GM11168 (cell line): ENCODE results near the gene GREM1.

Source experiments
- in situ Hi-C: fragments of 300-500 bp; cut with MboI; formaldehyde crosslinking; loops from one replicate; pipeline ENCODE4 v1.12.0; 2022; ENCODE audit warnings: low sequenced_read_pairs; ENCODE audit not compliant: unreplicated experiment

GREM1 gene

DNA sequence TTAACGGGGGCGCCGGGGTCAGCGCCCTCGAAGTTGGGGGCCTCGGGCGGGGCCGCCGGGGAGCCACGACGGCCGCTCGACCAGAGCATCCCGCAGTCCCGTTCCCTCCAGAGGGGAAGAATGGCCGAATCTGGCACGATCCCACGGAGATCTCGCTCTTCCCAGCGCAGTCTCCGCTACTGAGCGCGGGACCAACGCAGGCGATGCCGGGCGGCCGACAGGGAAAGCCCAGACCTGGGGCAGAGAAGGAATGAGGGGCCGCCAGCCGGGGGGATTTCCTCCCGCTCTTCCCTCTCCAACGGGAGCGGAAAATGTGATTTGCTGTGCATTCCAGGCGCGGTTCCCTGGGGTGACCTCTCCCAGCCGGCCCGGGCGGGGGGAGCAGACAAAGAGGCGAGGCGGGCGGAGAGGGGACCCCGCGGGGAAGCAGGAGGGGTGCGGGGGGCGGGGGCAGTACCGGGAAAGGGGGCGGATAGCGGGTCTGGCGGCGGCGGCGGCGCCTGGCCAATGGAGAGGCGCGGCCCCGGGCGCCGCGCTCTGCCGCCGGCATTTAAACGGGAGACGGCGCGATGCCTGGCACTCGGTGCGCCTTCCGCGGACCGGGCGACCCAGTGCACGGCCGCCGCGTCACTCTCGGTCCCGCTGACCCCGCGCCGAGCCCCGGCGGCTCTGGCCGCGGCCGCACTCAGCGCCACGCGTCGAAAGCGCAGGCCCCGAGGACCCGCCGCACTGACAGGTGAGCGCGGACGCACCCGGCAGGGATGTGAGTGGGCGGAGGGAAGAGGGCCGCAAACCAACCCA, at the start of gene GREM1:
GREM1 (plus strand) TSS at position 579 of the 801 bp plus-strand sequence. CDS start 12,687 bp downstream, outside the sequence.
- in situ Hi-C loops = no loop called here

GRCh38 chr15:32668942-32669341, 48.9 kb upstream of the GREM1 start:
- in situ Hi-C loops = loop anchor here (25.0 kb wide), 2 partner anchors 168 to 318 kb away; no protein-coding TSS in a partner anchor

DNA sequence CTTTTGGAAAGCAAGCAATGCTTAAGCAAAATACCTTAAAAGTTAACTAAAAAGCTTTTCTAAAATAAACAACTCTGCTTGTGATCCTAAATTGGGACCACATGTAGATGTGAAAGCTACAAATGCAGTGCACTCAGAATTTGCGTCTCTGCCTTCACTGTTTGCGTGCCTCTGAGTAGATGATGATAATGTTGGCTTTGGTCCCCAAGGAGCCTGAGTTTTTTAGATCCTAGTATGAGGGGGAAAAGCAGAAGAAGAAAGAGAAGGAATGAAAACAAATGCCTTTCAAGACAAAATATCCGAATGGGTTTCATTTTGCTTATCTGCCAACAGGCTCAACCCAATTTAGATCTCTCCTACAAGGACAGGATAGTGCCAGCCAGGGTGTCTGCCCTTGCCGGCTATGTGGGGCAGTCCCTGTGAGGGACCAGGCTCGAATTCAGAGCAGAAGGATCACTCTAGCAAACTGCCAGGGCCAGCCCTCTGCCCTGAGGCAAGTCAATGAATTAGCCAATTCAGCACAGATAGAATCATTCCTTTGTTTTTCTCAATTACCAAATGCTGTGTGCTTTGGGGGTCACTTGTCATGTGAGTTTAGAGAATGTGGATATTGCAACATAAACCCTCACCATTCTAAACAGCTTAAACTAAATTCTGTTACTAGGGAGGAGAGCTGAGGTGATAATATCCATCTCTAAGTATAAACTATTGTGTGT, 47.8 kb upstream of the GREM1 start:
- in situ Hi-C loops = loop anchor here (25.0 kb wide), 2 partner anchors 167 to 317 kb away; no protein-coding TSS in a partner anchor

DNA sequence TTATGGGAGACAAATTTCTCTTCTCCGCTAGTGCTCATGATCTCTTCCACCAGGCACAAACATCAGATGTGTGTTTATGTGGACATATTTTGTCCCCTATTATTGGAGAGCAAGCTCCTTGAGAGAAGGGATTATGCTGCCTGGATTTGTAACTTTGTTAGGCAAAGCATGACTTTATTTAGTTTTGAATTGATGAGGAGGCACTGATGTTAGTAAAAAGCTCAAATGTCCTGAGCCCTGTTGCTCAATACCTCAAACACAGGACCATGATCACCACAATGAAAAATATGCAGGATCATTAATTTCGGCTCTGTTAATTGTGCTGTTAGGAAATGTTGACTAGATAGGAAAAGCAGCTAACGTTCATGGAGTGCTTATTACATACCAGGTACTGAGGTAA, 47.2 kb upstream of the GREM1 start:
- in situ Hi-C loops = loop anchor here (25.0 kb wide), 2 partner anchors 167 to 317 kb away; no protein-coding TSS in a partner anchor

GRCh38 chr15:32671339-32672325, 46.2 kb upstream of the GREM1 start:
- in situ Hi-C loops = loop anchor here (25.0 kb wide), 2 partner anchors 166 to 316 kb away; no protein-coding TSS in a partner anchor

DNA sequence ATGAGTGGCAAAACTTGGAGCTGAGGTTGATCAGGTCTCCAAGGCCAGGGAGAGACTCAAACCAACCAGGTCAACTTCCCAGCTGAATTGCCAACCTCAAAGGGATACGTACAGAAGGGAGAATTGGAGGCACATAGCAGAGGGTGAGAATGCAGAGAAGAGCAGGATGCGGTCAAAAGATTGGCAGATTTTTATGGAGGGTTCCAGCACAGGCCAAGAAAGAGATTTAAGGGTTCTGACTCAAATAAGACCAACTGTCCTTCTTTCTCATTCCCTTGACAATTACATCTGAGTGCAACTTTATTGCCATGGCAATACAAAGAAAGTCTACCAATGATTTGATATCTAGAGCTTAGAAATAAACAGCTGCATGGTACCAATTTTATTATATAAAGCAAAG, 43.1 kb upstream of the GREM1 start:
- in situ Hi-C loops = loop anchor here (25.0 kb wide), 2 partner anchors 163 to 313 kb away; no protein-coding TSS in a partner anchor

GRCh38 chr15:32675466-32675865, 42.3 kb upstream of the GREM1 start:
- in situ Hi-C loops = no loop called here

- in situ Hi-C loops = no loop called here
Observed at GRCh38 chr15:32676169-32676568, 41.6 kb upstream of the GREM1 start.

- in situ Hi-C loops = no loop called here
Observed at GRCh38 chr15:32677238-32677750, 40.5 kb upstream of the GREM1 start.

GRCh38 chr15:32679298-32679690, 38.5 kb upstream of the GREM1 start:
- in situ Hi-C loops = no loop called here

- in situ Hi-C loops = no loop called here
Observed at GRCh38 chr15:32682569-32682968, 35.2 kb upstream of the GREM1 start.

DNA sequence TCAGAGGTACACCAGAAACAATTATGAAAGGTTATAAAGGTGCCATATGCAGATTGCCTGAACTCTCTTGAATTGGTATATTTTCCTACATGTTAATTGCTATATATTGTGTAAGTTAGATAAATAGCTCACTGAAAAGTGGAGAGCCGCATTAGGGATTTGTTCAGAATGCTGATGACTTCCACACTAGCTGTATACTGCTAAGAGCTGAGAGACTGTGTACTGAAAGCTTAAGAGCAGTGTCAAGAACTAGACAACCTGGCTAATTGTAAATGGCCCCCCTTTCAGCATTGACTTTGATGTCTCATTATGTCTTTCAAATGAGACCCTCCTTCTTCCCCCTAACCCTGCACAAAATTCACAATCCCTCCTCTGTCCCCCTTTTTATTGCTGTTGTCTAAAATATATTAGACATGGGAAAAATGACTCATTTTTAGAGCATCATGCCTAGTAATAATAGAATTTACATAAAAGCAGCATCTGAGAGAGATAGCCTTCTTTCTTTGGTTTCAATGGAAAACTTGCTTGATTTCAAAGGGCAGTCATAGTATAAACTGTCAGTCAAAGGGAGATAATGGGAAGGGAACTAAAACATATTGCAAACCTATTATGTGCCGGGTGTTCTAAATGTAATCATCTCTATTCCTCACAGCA, 34.7 kb upstream of the GREM1 start:
- in situ Hi-C loops = no loop called here

- in situ Hi-C loops = no loop called here
Observed at GRCh38 chr15:32683906-32684584, 33.8 kb upstream of the GREM1 start.

GRCh38 chr15:32685576-32685975, 32.2 kb upstream of the GREM1 start:
- in situ Hi-C loops = no loop called here

DNA sequence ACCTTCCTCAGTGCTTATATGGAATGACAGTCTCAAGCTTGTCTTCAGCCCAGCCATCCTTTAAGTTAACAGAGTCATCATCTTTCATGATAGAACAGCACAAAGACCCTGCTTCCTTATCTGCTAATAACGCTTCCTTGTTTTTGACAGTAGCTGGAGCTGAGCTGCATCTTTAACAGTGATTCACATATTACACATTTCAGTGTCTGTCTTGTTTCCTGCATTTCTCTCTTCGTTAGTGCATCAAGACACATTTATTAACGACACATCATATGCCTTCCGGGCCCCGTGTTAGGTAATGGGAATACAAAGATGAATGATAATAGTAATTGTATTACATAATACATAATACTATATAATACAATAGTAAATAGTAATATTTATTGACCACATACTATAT, 30.2 kb upstream of the GREM1 start:
- in situ Hi-C loops = no loop called here

GRCh38 chr15:32688151-32688639, 29.6 kb upstream of the GREM1 start:
- in situ Hi-C loops = no loop called here

- in situ Hi-C loops = no loop called here
Observed at GRCh38 chr15:32690941-32691688, 26.7 kb upstream of the GREM1 start.

DNA sequence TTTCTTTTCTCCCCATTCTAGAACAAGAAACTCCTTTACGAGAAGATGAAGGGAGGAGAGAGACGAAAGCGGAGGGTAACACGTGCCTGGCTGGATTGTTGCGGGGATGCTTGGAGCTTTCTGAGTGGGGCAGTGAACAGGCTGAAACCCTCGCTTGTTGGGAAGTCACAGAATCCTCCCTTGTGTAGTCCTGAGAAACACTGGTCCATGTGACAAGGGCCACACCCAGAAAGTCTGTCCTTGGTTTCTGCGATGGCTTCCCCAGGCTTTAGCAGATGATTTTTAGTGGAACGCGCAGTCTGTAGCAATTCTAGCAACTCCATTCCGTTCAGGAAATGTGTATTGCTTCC, 26.1 kb upstream of the GREM1 start:
- in situ Hi-C loops = no loop called here
